ENCODE measurements around the gene NLGN4X.

Gene NLGN4X

GRCh38 chrX:6151971-6152370, 76.7 kb downstream of the NLGN4X start:
- no peak for DNase-seq (ENCODE audit: low read depth)

GRCh38 chrX:6149060-6149872, 79.4 kb downstream of the NLGN4X start:
- DNase-seq (ENCODE audit: low read depth) = no peak

DNA sequence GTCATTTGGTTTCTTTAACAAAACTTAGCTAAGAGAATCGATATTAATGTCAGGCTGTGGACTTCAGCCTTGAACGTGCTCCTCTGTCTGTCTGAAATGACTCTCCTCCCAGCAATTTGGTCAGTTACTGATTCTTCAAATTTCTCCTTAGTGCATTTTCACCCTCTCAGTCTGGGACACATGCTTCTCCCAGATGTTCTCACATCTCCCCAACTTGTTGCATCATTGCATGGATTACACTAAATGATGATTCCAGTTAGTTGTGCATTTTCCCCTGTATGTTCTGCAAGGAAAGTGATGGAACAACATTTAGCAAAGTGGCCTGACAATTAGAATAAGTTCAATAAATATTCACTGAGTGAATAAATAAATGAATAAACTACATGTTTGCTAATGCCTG, 94.4 kb downstream of the NLGN4X start:
- no peak for DNase-seq (ENCODE audit: low read depth)

- no peak for DNase-seq (ENCODE audit: low read depth)
These were observed 95.7 kb downstream of the NLGN4X start for GRCh38 chrX:6132970-6133369.

DNA sequence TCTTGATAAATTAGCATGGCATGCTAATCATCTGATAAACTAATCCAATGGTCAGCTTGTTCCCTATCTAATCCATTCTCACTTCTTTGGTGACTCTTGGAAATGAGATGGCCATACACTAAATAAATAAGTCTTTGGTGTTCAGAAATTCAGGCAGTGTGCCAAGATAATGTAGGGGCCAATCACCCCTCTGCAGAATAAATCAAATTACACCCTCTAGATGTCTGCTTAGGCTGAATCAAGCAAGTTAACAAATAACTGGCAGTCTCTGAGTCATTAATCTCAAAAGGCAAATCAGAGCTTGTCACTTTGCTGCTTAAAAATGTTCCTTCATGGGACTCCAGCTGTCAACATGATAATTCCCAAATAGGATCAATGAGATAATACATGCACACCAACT, 97.4 kb downstream of the NLGN4X start:
- DNase-seq (ENCODE audit: low read depth) = no peak

DNA sequence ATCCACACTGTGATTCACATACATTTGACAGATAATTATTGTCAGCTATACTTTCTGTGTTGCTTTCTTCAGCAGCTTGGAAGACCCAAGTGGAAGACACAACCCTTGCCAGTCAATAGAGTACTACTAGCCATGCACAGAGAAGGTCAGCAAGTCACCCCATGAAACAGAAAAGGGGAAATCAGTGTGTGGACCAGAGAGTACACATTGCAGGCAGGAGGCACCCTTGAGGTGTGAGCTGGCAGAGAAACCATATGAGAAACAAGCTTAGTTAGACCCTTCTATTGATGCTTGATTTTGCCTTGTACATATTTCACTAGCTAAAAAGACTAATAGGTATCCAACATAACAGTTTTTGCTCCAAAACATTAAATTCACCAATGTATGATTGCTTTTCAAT, 99.5 kb downstream of the NLGN4X start:
- no peak for DNase-seq (ENCODE audit: low read depth)

GRCh38 chrX:6120329-6120728, 108.3 kb downstream of the NLGN4X start:
- DNase-seq (ENCODE audit: low read depth) = no peak

DNA sequence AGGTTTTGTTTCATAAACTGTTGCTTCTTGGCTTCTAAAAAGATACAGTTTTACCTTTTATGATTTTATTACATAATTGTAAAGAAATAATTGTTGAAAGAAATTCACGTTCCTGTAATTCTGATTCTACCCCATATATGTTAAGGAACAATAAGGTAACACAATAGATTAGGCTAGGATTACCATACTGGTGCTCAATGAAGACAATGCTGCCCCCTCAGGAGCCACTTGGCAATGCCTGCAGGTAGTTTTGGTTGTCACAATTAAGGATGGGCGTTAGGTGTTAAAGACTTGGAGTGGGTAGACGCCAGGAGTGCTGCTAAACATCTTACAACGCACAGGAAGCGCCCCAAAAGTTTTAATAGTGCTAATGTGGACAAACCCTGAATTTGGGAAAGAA, 133.2 kb downstream of the NLGN4X start:
- DNase-seq (ENCODE audit: low read depth) = no peak

DNA sequence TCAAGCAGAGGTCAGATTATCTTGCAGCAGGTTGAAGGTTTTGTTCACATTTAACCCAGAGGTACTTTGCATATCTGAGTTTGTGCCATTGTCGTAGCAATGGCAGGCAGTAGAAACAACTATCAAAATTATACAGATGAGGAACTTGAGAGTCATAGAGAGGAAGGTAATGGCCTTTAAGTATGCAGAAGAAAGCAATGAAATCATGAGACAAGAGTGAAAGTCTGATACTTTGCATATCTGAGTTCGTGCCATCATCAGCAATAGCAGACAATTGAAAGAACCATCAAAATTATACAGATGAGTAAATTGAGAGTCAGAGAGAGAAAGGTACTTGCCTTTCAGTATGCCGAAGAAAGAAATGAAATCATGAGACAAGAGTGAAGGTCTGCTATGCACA, 154.1 kb downstream of the NLGN4X start:
- DNase-seq (ENCODE audit: low read depth) = no peak

GRCh38 chrX:6071731-6072130, 156.9 kb downstream of the NLGN4X start:
- DNase-seq (ENCODE audit: low read depth) = no peak

DNA sequence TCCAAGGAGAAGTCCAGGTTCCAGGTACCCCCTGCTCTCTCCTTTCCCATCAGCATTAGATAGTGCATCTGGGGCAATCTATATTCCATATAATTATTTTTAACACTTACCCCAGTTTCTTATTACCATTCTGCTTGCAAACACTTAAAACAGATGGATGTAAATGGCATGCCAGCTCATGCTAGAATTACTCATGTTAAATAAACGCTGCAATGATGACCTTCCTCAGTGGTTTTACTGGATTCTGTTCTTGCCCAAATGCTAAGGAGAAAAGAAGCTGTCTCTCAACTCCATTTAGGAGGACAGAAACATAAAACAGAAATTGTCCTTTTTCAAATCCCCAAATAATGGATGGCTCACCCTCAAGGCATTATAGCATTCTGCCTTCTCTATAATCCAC, 161.1 kb downstream of the NLGN4X start:
- DNase-seq (ENCODE audit: low read depth) = no peak

- no peak for DNase-seq (ENCODE audit: low read depth)
These were observed 175.5 kb downstream of the NLGN4X start for GRCh38 chrX:6053141-6053540.

GRCh38 chrX:6052111-6052745, 176.4 kb downstream of the NLGN4X start:
- DNase-seq (ENCODE audit: low read depth) = no peak

GRCh38 chrX:6049132-6049531, 179.5 kb downstream of the NLGN4X start:
- no peak for DNase-seq (ENCODE audit: low read depth)

DNA sequence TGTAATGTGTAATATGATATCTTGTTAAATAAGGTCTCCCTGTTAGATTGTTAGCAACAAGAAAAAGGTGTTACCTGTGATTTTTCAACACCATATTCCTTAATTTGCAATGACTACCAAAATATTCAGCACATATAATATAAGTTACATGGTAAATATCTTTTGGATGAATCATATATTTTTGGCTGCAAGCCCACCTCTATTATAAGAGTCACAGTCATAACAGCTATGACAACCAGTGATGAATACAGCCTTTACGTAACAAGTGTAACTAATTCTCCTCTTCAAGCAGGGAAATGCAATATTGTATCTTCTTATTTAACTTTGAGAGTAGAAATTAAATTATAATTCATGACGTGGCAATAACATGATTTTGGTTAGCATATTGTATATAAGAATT, 187.0 kb downstream of the NLGN4X start:
- DNase-seq (ENCODE audit: low read depth) = peak; percentile 0

DNA sequence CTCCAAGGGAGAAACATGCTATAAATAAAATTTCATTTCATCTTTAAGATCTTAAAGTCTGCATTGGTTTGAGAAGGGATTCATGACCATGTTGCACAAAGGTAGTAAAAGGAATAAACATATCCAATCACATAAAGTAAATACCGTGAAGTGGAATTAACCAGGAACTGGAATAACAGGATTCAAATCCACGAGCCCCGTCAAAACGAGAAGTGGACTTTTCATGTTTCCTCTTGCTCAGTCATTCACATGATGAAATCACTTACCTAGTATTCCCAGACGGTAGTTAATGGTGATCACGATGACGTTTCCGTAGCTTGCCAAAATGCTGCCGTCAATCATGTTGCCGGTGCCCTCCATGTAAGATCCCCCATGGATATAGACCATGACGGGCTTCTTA, 199.7 kb downstream of the NLGN4X start:
- DNase-seq (ENCODE audit: low read depth) = no peak

GRCh38 chrX:6026980-6027379, 201.7 kb downstream of the NLGN4X start:
- no peak for DNase-seq (ENCODE audit: low read depth)

DNA sequence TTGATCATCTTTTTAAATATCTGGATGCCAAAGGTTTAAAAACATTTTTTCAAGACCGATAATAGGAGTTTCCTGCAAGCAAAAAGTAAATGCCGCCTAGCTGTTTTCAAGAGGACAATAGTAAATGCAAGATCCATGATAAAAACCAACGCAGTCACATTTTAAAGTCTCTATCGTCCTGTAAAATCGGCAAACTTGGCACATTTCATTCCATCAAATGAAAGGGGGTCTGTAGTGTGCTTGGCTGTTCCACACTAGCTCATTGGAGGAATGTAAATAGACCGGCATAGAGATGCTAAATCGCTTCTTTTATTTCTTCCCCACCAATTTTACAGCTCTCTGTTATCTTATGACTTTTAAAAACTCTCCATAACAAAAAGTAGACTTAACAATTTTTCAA, 202.2 kb downstream of the NLGN4X start:
- DNase-seq (ENCODE audit: low read depth) = no peak

- no peak for DNase-seq (ENCODE audit: low read depth)
These were observed 204.5 kb downstream of the NLGN4X start for GRCh38 chrX:6024204-6024603.

DNA sequence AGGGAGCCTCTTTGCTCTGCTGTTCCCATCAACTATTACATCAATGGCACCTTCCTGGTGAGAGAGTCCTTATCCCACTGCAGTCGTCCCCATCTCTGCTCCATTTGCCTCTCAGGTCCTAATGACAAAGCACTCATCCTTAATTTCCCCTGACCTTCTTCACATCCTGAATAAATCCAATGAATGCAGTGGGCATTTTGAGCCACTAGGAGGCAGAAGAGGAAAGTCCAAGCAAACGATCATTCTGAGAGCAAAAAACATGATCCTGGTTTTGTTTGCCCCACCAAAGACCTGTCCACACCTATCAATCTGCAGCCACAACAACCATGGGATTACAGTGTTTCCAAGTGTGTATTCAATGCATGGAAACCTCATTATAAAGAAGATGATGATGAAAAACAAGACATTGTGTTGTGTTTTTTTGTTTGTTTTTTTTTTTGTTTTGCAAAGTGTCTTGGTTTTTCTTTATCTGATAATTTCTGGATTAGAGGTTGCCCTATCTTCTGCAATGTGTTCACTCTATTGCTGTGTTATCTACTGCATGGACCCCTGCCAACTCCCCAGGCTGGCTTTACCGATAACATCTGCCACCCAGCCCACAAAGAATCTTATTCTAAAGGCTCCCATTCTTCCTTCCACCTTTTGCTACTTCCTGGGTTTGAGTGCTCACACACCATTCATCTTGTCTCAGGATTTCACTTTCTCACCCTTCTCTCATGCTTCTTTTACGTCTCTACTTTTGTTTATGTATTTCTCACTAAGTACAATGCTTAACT, 207.2 kb downstream of the NLGN4X start:
- DNase-seq (ENCODE audit: low read depth) = peak; percentile 0

- DNase-seq (ENCODE audit: low read depth) = no peak
These were observed 209.6 kb downstream of the NLGN4X start for GRCh38 chrX:6019076-6019475.

- DNase-seq (ENCODE audit: low read depth) = no peak
These were observed 213.2 kb downstream of the NLGN4X start for GRCh38 chrX:6015423-6015822.

- no peak for DNase-seq (ENCODE audit: low read depth)
These were observed 216.3 kb downstream of the NLGN4X start for GRCh38 chrX:6012357-6012756.

All from EH (cell line).